Inflammatory macrophage treated with lipopolysaccharide for 4 hours (primary cell): ENCODE measurements around the gene DHRS1.

Experiments used
- DNase-seq: peaks from one replicate; pipeline ENCODE4 v3.0.0-alpha.2; 2020

DHRS1 gene

DNA sequence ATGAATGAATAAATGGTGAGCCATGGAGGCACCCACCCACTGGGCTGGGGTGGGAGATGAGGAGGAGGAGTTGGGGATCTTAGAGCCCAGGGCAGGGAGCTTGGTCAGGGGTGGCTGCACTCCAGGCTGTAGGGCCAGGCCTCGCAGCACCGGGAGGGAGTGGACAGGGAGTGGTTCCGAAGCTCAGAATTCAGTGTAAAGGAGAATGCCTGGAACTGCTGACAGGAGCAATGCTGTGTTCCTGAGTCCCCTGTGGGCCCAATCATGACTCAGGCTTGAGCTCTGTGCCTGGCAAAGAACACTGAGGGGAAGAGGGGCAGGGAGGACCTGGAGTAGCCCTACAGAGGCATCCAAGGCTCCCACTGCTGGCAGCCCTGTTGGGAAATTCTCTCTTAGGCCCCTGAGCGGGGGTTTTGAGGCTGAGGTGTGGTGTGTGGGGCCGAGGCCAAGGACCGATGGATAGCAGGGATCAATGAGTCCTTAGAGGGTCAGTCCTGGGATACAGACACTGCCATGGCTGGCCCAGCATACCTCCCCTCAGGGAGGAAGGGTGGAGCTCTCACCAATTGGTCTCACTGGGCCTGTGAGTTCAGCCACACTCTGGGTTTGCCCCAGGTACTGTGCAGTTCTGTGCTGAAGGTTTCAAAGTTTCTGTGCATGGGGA lies 18.7 kb downstream of the DHRS1 start:
- no peak for DNase-seq

DNA sequence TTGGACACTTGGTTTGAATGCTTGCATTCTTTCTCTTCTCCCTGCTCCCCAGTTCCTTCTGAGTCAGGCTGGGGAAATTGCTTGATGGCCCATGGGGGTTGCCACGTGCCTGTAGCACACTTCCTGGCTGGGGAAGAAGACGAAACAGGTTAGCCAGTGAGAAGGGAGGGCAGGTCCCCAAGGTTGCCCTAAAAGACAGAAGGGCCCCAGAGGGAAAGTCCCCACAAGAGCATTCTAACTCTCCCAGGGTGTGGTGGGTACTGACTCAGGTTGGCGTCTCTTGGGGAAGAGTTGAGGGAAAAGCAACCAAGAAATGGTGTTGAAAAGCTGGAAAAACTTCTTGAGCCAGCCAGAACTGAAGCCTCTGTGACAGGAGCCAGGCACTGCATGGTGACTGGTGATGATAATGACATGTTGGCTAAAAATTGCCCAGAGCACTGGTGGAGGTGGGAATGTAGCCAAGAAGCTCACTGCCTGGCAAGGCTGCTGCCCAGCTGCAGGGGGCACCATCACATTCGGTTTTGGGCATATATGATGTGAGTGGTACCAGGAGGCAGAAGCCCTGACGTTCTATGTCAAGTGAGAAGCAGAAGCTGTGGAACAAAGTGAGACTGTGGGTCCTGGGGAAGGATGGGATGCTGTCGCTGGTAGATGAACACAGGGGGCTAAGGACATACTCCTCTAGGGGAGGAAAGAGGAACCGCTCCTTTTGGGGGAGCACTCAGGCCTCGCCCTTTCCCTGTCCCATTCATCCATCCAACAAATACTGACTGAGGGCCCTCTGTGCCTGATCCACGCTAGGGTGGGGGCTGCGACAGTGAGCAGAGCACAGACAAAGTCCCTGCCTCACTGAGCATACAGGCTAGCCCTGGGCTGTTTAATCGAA lies 20.0 kb downstream of the DHRS1 start:
- peak; percentile 83 for DNase-seq

DNA sequence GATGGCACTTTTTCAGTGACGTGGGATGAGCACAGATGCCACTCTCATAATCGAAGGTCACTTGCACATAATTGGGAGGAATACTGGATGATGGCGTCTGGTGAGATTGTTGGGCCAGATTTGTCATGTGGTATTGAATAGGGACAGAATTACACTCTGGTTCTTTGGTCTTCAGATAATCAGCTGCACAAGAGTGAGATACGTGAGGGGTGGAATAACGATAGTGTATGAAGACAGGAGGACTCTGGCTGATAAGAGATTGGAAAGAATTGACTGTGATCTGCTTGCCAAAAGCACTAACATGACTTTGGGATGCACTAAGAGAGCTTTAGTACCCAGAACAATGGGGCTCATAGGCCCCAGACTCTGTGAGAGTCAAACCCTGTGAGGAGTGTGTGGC lies 21.2 kb downstream of the DHRS1 start:
- no peak for DNase-seq

DNA sequence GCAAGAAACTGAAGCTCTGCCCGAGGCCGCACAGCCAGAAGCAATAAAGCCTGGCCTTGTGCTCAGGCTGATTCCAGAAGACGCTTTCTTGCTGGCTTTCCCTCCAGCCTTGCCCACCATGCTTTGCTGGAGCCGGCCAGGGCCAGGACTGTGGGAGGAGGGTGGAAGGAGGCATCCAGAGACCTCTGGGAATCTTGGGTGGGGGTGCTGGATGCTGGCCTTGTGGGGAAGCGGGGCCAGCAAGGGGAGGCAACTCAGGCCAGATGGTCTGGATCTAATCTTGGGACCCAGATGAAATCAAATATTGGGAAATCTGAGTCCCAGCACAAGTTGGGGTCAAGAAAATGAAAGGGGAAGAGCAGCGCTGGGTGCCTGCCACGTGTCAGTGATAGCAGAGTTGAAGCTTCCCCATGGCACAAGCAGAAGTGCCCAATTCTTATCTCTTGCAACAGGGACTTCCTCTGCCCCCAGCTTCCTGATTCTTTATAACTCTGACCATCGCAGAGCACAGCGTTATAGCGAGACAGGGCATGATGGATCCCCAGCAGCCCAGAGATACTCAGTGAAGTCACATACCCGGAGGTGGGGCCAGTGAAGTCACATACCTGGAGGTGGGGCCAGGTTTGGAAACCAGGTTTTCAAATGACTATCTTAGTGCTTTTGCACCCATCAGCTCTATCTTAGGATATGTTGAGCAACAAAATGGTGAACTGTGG lies 21.8 kb downstream of the DHRS1 start:
- peak; percentile 92 for DNase-seq

DNA sequence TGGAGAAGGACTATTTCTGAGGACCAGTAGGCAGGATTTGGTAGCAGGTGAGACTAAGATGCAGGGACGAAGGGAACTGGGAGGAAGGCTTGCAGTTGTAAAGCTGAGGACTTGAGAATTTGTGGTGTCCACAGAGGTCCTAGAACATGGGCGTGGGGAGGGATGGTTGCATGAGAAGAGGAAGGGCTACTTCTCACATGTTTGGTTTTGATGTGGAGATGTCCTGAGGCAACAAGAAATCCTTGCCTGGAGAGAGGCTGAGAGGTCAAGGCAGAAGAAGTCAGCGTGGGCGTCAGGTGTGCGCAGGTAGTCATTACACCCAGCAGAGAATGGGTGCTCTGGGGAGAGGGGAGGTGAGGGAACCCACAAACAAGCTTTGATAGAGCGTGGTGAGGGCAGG lies 22.5 kb downstream of the DHRS1 start:
- peak; percentile 64 for DNase-seq

DNA sequence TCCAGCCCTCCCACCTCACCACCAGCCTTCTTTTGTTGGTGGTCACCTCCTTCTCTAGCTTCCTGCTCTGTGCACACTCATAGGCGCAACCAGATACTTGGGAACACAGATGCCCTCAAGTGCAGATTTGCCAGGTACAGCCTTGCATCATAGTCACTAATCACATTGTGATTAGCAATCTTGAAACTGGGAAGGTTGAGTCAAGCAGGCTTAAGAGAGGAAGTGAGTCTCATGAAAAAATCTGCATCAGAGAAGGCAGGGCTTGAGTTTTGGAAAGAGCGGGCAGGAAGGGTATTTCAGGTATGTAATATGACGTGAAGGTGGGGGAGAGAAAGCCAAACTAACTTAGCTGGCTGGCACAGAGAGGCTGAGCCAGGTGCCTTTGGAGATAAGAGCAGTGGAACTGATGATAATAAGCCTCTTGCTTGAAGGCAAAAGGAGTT lies 25.5 kb downstream of the DHRS1 start:
- peak; percentile 94 for DNase-seq

DNA sequence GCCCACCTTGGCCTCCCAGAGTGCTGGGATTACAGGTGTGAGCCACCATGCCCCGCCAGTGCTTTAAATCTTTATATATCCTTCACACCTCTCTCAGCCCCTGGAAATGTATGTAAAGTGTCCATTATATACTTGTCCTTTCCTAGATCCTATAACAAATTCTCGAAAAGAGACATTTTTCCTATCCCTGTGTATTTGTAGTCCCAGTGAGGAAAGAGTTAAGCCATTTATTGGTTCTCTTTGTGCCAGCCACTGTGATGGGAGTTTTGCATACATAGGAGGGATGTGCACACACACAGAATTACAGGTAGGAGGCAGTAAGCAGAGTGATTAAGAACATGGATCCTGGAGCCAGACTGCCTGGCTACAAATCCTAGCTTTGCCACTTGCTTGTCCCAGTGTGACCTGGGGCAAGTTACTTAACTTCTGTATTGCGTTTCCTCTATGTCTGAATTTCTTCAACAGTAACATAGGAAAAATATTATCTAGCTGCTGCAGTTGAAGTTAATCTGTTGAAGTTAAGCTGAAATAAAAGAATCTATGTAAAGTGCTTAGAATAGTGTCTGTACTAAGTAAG lies 26.1 kb downstream of the DHRS1 start:
- DNase-seq, result peak; percentile 66

DNA sequence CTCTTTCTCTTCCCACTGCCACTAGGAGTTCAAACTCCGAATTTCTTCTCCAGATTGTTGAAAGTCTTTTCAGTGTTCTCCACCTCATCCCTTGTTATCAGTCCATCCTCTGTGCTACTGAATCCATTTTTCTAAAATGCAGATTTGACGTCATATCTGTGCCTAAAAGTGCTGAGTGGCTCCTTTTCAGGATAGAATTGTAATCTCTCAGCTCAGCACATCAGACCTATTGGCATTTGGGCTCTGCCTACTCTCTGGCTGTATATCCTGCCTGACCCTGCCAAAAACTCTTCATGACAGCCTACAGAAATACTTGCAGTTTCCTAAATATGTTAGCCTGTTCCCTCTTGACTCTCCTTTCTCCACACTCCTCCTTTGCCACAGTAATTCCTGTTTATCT lies 27.1 kb downstream of the DHRS1 start:
- DNase-seq, result peak; percentile 19

DNA sequence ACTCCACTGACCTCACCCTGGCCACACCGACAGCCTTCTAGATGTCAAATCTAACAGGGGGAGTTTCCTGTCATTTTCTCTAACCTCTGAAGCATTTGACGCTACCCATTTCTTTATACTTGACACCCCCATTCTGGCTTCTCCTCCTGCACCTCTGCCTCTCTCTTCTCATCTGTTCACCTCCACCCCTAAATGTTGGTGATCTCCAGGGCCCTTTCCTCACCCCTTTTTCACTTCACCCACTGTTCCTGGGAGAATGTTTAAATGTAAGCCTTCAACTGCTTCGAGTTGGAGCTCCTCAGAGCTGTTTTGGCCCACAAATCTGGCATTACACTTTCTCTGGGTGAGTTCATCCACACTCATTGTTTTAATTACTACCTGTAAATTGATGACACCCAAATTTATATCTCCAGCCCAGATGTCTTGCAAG lies 27.7 kb downstream of the DHRS1 start:
- no peak for DNase-seq

DNA sequence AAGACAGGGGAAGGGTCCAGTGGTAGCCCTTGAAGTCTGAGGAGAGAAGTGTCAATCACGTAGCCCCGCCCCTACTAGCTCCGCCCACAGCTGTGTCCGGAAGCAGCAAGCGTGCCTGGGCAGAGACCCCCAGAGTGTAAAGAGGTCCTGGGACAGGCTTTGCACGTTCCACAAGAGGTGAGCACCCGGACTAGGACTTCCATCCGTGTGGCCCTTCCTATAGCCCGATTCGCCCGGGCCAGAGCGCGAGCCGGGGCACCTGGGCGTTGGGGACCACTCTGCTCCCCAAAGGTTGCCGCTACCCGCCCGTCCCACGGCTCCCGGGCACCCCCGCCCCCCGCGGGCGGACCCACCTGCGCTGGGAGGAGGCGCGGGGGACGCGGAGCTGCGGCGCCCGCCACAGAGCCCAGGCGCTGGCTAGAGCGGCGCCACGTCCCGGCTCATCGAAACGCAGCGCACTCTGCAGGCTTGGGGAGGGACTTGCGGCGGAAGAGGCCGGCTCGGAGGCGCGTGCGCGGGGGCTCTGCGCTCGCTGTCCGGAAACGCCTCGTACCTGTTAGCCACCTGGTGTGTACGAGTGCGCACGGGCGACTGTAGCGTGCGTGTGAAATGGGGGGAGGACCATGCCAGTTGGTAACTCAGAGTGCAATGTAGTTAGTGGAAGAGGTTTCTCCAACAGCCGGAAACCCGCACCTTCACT lies 28.3 kb downstream of the DHRS1 start, which contains the start of gene RABGGTA:
Gene RABGGTA (minus strand): TSS at position 464 of the 700 bp plus-strand sequence. CDS start 482 bp downstream, outside the sequence.
- peak; percentile 85 for DNase-seq

DNA sequence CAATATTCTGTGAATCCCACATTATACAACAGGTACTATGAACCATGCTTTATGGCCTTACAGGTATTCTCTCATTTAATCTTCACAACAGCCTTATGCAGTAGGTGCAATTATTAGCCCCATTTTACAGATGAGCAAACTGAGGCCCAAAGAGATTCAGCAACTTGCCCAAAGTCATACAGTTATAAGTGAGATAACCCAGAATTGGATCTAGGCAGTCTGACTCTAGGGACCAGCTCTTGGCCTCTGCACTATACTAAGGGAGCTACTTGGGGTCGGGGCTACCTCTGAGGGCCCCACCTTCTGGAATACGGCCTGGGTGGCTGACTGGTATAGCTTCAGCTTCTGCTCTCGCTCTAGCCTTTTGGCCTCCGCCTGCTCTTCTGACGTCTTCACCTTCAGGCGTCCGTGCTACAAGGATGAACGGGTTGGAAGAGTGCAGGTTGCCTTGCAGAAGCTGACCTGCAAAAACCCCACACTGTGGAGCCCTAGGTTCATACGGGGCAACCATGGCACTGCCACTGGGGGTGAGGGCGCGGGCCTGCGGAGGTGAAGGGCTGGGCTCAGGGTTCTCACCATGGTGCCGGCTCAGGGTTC lies 28.9 kb downstream of the DHRS1 start:
- DNase-seq, result no peak

DNA sequence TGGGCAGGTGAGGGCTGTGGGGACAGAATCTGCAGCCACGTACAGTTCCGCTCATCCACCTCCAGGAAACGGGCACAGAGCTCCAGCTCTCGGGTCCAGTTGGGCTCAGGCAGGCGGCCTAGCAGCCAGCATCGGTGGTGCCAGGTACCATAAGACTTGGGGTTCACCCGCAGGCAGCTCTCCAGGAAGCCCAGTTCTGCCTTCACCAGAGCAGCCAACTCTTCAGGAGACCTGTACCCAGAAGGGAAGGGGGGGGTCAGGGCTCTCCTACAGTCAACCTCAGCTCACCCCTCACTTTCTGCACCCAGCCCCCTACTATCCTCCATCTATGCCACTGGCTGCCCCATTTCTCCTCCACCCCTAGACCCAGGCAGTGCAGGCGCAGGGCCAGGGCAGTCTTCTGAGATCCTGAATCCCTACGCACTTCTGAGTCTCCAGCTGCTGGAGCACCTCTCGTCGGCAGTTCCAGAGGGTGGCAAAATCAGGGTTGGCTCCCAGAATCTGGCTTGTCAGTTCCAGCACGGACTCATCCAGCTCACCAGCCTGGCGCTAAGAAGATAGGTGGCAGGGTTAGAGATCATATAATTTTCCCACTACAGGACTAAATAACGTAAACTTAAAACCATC lies 29.6 kb downstream of the DHRS1 start:
- no peak for DNase-seq

DNA sequence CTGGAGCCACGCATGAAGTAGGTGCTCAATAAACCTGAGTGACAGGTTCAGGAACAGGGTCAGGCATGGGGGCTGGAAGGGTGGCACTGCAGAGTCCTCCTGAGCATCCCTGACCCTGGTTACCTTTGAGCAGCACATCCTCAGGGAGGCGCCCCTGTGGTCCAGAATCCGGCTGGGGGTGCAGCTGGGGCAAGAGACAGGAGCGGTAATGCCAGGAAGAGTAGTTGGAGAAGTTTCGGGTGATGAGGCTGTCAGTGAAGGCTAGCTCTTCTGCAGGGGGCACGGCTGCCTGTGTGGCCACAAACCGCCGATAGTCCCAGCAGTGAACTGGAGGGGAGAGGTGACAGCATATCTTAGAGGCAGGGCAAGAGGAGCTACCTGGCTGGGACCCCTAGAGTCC lies 30.2 kb downstream of the DHRS1 start:
- DNase-seq, result no peak

DNA sequence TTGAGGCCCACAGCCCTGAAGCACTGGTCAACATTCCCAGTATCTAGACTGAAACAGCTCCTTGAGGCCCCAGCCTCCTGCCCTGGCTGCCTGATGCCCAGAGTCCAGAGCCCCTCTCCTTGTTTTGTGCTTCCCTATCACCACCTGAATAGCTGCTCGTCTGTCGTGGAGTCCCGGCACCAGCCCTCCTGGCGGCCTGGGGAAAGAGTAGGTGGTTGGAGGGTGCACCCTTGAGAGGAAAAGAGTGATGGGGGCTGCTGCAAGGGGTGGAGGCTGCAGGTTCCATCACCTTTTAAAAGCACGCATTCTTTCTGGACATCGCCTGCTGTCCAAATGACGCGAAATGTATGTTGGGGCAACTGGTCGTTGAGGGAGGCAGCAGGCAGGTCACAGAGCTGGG lies 31.4 kb downstream of the DHRS1 start:
- no peak for DNase-seq

DNA sequence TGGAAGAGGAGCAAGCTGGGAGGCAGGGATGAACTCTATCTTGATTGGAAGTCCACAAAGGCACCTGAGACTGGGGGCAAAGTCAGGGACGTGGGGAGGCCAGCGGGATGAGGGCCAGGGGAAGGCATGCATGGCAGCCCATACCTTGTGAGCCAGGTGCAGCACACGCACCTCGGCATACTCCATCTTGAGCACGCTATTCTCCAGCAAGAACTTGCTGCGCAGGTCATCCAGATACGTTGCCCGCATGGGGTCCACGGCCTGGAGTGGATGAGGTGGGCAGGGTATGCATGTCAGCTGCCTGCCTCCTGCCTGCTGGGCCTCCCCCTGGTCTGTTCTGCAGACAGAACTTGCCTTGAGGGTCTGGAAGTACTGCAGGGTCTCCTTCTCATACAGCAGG lies 32.1 kb downstream of the DHRS1 start:
- DNase-seq, result no peak

DNA sequence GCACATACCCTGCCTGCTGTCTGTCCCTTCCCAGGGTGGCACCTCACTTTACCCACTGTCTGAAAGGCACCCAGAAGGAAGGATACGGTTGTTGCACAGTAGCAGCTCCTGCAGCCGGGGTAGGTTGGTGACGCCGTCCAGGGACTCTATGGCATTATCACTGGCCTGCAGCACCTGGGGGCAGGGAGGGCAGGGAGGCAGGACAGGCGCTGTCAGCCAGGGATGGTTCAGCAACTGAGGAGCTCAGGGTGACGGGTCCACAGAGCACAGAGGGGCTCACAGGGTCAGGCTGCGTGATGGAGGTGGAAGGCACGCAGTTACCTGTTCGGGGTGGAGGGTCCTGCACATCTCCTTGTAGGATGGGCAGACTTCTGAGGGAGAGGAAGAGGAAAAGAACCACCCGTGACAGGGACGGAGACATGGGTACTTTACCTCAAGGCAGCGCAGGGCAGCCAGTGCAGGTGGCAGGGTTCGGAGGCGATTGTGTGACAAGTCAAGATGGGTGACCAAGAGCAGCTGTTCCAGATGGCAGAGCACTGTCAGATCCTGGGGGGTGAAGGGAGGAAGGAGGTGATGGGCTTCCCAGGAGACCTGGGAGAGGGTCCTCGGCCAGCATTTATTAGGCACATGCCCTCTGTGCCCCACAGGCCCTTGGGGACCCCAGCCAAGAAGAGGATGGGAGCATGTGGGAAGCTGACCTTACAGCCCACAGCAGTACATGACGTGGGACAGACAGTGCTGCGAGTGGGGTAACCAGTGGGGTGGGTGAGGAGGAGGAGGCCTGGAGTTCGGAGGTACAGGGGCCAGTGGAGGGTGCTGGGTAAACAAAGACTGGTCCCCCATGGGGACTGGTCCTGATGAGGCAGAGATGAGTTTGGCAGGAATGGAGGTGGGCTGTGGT lies 33.0 kb downstream of the DHRS1 start:
- no peak for DNase-seq

DNA sequence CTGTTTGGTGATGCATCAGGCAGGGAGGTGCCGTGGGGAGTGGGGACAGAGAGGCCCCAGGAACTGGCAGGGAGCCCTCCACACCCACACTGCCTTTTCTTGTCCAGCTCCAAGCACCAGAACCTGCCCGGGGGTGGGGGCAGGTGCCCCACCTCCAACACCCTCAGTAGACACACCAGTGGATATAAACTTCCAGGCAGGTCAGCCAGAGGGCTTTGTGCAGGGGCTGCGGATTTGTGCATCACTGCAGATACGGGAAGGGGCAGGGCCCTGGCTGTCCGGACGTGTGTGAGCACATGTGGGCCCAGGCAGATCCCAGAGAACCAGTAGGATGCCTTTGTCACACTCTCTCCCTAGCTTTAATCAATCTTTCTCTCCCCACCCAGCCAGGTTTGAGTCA lies 35.3 kb downstream of the DHRS1 start:
- DNase-seq, result no peak

DNA sequence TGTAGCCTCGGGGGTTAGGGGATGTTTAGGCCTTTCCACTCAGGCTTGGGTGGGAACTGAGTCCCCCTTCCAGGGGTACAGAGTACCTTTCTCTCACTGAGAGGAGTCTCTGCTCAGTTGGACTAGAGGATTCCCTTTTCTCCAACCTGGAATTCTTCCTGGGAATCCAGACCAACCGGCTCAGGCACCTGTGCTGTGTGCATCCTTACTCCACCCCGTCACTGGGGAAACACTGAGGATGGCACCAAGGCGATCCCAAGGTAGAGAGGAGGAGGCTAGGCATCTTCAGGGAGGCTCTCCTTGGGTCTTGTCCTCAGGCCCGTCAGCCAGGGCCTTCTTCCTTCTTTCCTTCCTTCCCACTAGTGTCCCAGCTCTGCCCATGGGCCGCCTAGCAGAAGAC lies 35.7 kb downstream of the DHRS1 start:
- DNase-seq, result no peak

DNA sequence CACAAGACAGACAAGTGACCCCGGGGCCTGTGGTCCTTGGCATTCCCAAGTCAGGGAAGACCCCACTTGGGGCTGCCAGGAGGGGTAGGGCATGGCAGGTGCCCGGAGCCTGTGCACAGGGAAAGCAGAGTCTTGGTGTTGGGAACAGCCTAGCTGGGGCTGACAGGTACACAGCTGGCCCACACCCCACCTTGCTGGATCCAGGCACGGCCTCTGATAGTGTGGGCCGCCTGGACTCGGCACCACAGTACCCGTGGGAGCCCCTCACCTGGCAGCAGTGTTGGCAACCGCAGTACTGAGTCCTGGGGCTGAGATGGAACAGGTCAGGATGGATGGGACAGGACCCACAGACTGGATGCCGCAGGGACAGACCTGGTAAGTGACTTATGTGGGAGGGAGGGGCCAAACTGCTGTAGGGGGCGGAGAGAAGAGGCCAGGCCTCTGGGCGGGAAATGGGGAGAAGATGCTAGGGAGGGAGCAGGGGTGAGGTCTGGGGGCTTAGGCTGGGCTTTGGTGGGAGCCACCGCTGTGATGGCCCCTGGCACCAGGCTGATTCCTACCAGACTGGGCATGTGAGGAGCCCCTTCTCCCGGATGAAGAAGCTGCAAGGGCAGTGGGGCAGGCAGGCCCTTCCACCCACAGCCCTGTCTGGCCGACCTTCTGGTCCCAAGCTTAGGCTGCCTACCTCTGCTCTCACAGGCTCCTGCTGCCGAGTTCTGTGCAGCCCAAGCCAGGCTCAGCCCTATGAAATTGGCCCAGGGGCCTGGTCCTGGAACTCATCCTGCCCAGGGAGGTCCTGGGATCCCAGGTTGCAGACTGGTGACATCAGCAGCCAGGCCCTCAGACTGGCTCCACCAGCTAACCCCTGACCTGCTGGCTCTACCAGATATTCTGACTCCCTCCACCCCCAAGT lies 36.5 kb downstream of the DHRS1 start, which contains the start of gene TGM1:
Gene TGM1 (minus strand): TSS at position 357 of the 913 bp plus-strand sequence. CDS start 825 bp downstream, outside the sequence.
- no peak for DNase-seq
